Osteocyte (in vitro differentiated cells): ENCODE results near the gene PTBP3. TPM values are rescaled to one million over a fixed set of nuclear protein-coding genes. Genes with fewer than 3 reads are reported as not detected.
A peak's percentile ranks its signal among the peaks of the same experiment; 100 is the strongest.
"Not testable (repeated sequence)": the region's sequence is repeated elsewhere in the genome, so short reads cannot be mapped to it uniquely, and the experiment has no call there.

Experiments used
- DNase-seq: peaks from one replicate; pipeline ENCODE4 v3.0.0; 2021; ENCODE audit warnings: mixed read lengths; ENCODE audit not compliant: unreplicated experiment; ENCODE audit errors: extremely low spot score
- H3K27ac Mint-ChIP-seq: one replicate; pipeline ENCODE4 v1.8.0; 2021; ENCODE audit warnings: mild to moderate bottlenecking, mixed read lengths; ENCODE audit not compliant: unreplicated experiment
- H3K27me3 Mint-ChIP-seq: one replicate; pipeline ENCODE4 v1.8.0; 2021; ENCODE audit warnings: mixed read lengths; ENCODE audit not compliant: unreplicated experiment
- H3K36me3 Mint-ChIP-seq: one replicate; pipeline ENCODE4 v1.8.0; 2021; ENCODE audit warnings: mixed read lengths; ENCODE audit not compliant: unreplicated experiment
- H3K4me1 Mint-ChIP-seq: one replicate; pipeline ENCODE4 v1.8.0; 2021; ENCODE audit warnings: mixed read lengths; ENCODE audit not compliant: unreplicated experiment
- H3K4me3 Mint-ChIP-seq: one replicate; pipeline ENCODE4 v1.8.0; 2021; ENCODE audit warnings: mild to moderate bottlenecking, moderate library complexity, mixed read lengths; ENCODE audit not compliant: unreplicated experiment
- H3K9me3 Mint-ChIP-seq: one replicate; pipeline ENCODE4 v1.8.0; 2021; ENCODE audit warnings: mixed read lengths; ENCODE audit not compliant: unreplicated experiment
- total RNA-seq: library from RNA; stranded (reverse); gene quantifications from 2 replicates; pipeline ENCODE4 v1.2.1, GENCODE V29; 2021
- TF ChIP-seq, protein P1 (sequence below): fragments of 200-600 bp; sonication (generic); IDR thresholded peaks from 2 replicates; pipeline ENCODE4 v1.5.0; 2021; ENCODE audit warnings: antibody characterized with exemption, mild to moderate bottlenecking, moderate library complexity

PTBP3 gene
- total RNA-seq, 1 donor from 2014 or later, result 47.6 TPM

DNA sequence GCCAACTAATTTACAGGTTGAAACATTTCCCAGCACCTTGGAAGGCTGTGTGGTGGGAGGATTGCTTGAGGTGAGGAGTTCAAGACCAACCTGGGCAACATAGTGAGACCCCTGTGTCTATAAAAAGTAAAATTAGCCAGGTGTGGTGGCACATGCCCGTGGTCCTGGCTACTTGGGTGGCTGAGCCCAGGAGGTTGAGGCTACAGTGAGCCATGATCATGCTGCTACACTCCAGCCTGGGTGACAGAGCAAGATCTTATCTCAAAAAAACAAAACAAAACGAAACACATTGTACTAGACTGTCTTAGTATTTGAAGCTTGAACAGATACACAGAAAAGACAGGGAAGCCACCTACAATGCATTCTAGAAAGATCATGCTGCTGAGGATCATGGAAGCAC is 43.7 kb upstream of the PTBP3 start:
- H3K4me3 Mint-ChIP-seq, result no peak overlapping the region
- TF ChIP-seq, protein P1, sequence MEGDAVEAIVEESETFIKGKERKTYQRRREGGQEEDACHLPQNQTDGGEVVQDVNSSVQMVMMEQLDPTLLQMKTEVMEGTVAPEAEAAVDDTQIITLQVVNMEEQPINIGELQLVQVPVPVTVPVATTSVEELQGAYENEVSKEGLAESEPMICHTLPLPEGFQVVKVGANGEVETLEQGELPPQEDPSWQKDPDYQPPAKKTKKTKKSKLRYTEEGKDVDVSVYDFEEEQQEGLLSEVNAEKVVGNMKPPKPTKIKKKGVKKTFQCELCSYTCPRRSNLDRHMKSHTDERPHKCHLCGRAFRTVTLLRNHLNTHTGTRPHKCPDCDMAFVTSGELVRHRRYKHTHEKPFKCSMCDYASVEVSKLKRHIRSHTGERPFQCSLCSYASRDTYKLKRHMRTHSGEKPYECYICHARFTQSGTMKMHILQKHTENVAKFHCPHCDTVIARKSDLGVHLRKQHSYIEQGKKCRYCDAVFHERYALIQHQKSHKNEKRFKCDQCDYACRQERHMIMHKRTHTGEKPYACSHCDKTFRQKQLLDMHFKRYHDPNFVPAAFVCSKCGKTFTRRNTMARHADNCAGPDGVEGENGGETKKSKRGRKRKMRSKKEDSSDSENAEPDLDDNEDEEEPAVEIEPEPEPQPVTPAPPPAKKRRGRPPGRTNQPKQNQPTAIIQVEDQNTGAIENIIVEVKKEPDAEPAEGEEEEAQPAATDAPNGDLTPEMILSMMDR, result no peak

GRCh38 chr9:112375361-112375760 is 41.9 kb upstream of the PTBP3 start:
- Mint-ChIP-seq H3K4me1 (peaks cover 18% of the 10 kb centered on the region), H3K27me3 (no peaks in the 10 kb centered on the region), H3K36me3 (no peaks in the 10 kb centered on the region), H3K27ac (no peak overlapping the region), H3K9me3 (no peaks in the 10 kb centered on the region), H3K4me3 (no peak overlapping the region)
- TF ChIP-seq, protein P1, result no peak
- peak; percentile 70 for DNase-seq

More for the DNA sequence above, 43.7 kb upstream of the PTBP3 start:
- no peaks in the 10 kb centered on the region for H3K9me3 Mint-ChIP-seq
- H3K4me1 Mint-ChIP-seq, result peaks cover 35% of the 10 kb centered on the region
- H3K27me3 Mint-ChIP-seq, result no peaks in the 10 kb centered on the region
- H3K36me3 Mint-ChIP-seq, result no peaks in the 10 kb centered on the region
- no peak overlapping the region for H3K27ac Mint-ChIP-seq
- DNase-seq, result peak; percentile 30

GRCh38 chr9:112374232-112374631 is 40.8 kb upstream of the PTBP3 start:
- H3K9me3 Mint-ChIP-seq, H3K27ac Mint-ChIP-seq, H3K36me3 Mint-ChIP-seq, H3K4me3 Mint-ChIP-seq, H3K27me3 Mint-ChIP-seq: not testable (repeated sequence)
- peaks cover 18% of the 10 kb centered on the region for H3K4me1 Mint-ChIP-seq
- peak; percentile 11 for DNase-seq

DNA sequence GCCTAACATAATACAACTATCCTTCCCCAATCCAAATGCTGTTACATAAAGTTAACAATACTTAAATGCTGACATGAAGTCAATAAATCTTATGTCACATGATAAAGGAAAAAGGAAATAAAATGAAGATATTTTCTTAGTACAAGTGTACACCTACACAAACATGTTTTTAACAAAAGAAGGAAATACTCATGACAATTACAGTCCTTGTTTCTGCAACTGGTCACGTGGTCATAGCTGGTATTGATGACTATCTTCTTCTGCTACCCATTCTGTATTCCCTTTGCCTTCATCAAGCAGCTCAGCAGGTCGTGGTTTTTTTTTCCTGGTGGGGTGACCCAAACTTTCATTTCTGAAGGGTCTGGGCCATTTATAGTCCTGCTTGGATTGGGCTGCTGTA is 40.2 kb upstream of the PTBP3 start:
- H3K4me3 Mint-ChIP-seq, H3K27me3 Mint-ChIP-seq, DNase-seq, H3K27ac Mint-ChIP-seq, H3K9me3 Mint-ChIP-seq, H3K36me3 Mint-ChIP-seq: not testable (repeated sequence)
- H3K4me1 Mint-ChIP-seq, result peaks cover 12% of the 10 kb centered on the region

DNA sequence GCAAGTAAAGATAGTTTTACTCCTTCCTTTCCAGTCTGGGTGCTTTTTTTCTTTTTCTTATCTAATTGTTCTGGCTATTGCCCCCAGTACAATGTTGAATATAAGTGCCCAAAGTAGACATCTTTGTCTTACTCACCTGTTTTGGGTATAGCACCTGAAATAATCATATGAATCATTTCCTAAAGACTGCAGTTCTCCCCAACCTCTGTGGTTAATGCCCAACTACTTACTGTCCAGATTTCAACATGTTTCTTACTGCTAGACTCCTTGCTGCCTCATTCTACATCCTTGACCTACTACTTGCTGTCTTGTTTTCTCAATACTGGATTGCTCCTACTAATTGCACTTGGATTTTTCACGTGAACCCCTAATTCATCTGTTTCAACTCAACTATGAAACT is 37.6 kb upstream of the PTBP3 start:
- DNase-seq, result no peak
- Mint-ChIP-seq H3K4me1 (no peaks in the 10 kb centered on the region), H3K9me3 (peaks cover 7% of the 10 kb centered on the region), H3K27me3 (no peaks in the 10 kb centered on the region), H3K36me3 (no peaks in the 10 kb centered on the region), H3K4me3 (no peak overlapping the region), H3K27ac (no peak overlapping the region)
- TF ChIP-seq, protein P1, result no peak

- Mint-ChIP-seq H3K27me3 (no peaks in the 10 kb centered on the region), H3K4me1 (no peaks in the 10 kb centered on the region), H3K27ac (no peak overlapping the region), H3K4me3 (no peak overlapping the region), H3K36me3 (no peaks in the 10 kb centered on the region), H3K9me3 (peaks cover 16% of the 10 kb centered on the region)
- DNase-seq, result no peak
- TF ChIP-seq, protein P1, result no peak
Measured at GRCh38 chr9:112369817-112370216, 36.4 kb upstream of the PTBP3 start.
